ENCODE measurements around the gene ALG8. TPM values are rescaled to one million over a fixed set of nuclear protein-coding genes. Genes with fewer than 3 reads are reported as not detected.
"Not testable (repeated sequence)": the region's sequence is repeated elsewhere in the genome, so short reads cannot be mapped to it uniquely, and the experiment has no call there.

ALG8 gene
- total RNA-seq: 10 to 100 TPM; 52.3 to 87.2 TPM

- Mint-ChIP-seq H3K4me3 (peak within 1 kb of the TSS; percentile 93), H3K36me3 (peaks cover 17% of the 10 kb centered on the region)
Observed at GRCh38 chr11:78139422-78140391, at the start of gene ALG8. TSS of gene ALG8 (minus strand) at chr11:78139626. CDS start at chr11:78139588, 38 bp downstream.

GRCh38 chr11:78188286-78189173, 49.1 kb upstream of the ALG8 start, which contains the start of the genes KCTD21 and USP35:
TSS of gene KCTD21 (minus strand) at chr11:78188626. CDS start at chr11:78174554, 14,072 bp downstream.
TSS of gene USP35 (plus strand) at chr11:78188919. CDS start at chr11:78196246, 7,327 bp downstream.
- peak within 1 kb of the TSS; percentile 99 for H3K4me3 Mint-ChIP-seq
- DNase-seq (ENCODE audit: low spot score) (peak; percentile 98), ATAC-seq (peak; percentile 97 to 98)
- no peaks in the 10 kb centered on the region for H3K27me3 Mint-ChIP-seq
- no peaks in the 10 kb centered on the region for H3K36me3 Mint-ChIP-seq
- peak within 1 kb of the TSS; percentile 84 to 93 for H3K27ac Mint-ChIP-seq
- no peaks in the 10 kb centered on the region for H3K9me3 Mint-ChIP-seq
- H3K4me1 Mint-ChIP-seq (ENCODE audit: low read depth in 2 of 2): peaks cover 34 to 36% of the 10 kb centered on the region in 2 donors

More at GRCh38 chr11:78139422-78140391, at the start of gene ALG8:
- H3K9me3 Mint-ChIP-seq: no peaks in the 10 kb centered on the region
- H3K4me1 Mint-ChIP-seq (ENCODE audit: low read depth in 2 of 2): peaks cover 27 to 39% of the 10 kb centered on the region in 2 donors
- ATAC-seq: peak; percentile 98
- DNase-seq (ENCODE audit: low spot score): peak; percentile 97
- H3K27me3 Mint-ChIP-seq: no peaks in the 10 kb centered on the region
- H3K27ac Mint-ChIP-seq: peak within 1 kb of the TSS; percentile 93 to 96

DNA sequence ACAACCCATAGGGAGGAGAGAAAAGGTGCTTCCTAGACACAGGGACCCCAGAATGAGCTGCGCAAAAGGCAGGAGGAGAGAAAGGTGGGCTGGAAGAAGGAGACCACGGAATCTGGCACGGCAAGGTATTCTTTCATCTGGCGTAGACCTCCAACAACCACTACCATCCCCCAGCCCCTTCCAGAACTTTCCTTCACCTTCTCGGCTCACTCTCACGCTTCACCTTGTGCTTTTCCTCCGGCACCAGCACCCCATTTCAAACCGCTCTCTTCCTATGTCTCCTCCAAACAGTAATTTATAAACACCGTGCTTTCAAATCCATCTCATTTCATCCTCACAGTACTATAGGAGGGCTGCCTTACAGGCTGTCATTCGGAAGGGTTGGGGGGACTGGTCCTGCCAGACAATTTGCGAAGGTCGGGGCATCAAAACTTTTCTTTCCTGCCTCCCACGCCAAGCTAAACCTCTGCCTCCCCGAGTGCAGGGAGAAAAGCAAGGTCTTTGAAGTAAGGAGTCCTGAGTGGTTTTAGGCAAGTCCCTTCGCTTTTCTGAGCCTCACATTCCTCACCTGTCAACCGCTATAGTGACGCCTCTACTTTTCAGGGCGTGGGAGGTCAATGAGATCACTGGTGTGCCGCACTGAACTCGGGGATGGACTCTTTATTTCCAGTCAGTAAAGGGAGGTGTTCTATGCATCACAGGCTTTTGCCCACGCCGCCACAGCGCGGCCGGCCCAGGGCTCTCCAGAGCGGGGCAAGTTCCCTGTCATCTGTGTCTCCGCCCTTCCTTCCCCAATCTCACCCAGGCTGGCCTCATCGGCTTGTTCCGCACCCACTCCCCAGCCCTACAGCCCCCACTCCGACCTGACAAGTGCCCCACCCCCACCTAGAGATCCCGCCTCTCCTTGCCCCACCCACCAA, 48.2 kb upstream of the ALG8 start:
- ATAC-seq (peak; percentile 41 to 57), DNase-seq (ENCODE audit: low spot score) (peak; percentile 42)
- Mint-ChIP-seq H3K27ac (peak overlapping the region; percentile 84 to 93), H3K4me3 (peak overlapping the region; percentile 99), H3K9me3 (no peaks in the 10 kb centered on the region), H3K27me3 (no peaks in the 10 kb centered on the region), H3K36me3 (no peaks in the 10 kb centered on the region), H3K4me1 (ENCODE audit: low read depth in 2 of 2) (peaks cover 36 to 37% of the 10 kb centered on the region in 2 donors)

DNA sequence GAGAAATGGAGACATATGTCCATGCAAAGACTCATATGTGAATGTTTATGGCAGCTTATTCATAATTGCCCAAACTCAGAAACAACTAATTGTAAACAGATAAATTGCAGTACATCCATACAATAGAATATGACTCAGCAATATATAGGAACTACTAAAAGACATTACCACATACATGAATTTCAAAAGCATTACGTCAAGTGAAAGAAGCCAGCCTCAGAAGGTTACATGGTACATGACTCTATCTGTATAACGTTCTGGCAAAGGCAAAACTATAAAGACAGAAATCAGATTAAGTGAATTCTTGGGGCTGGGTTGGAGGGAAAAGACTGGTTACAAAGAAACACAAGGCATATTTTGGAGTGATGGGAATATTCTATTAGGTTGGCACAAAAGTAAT, 41.8 kb upstream of the ALG8 start:
- peaks cover 5% of the 10 kb centered on the region for H3K36me3 Mint-ChIP-seq
- no peak for DNase-seq (ENCODE audit: low spot score)
- no peak overlapping the region for H3K4me3 Mint-ChIP-seq

GRCh38 chr11:78180751-78181150, 41.3 kb upstream of the ALG8 start:
- Mint-ChIP-seq H3K36me3 (peaks cover 5% of the 10 kb centered on the region), H3K4me1 (ENCODE audit: low read depth in 2 of 2) (peaks cover 0 to 14% of the 10 kb centered on the region in 2 donors), H3K27ac (no peak overlapping the region), H3K4me3 (no peak overlapping the region), H3K27me3 (no peaks in the 10 kb centered on the region), H3K9me3 (no peaks in the 10 kb centered on the region)
- DNase-seq (ENCODE audit: low spot score) (no peak), ATAC-seq (no peak)

More for the DNA sequence above, 41.8 kb upstream of the ALG8 start:
- no peaks in the 10 kb centered on the region for H3K9me3 Mint-ChIP-seq
- no peaks in the 10 kb centered on the region for H3K27me3 Mint-ChIP-seq
- ATAC-seq: no peak
- peaks cover 0 to 14% of the 10 kb centered on the region in 2 donors for H3K4me1 Mint-ChIP-seq (ENCODE audit: low read depth in 2 of 2)
- H3K27ac Mint-ChIP-seq: no peak overlapping the region

GRCh38 chr11:78179459-78180071, 40.1 kb upstream of the ALG8 start:
- Mint-ChIP-seq H3K27ac (peak overlapping the region in 1 of 2 donors; percentile 38), H3K4me3 (no peak overlapping the region), H3K4me1 (ENCODE audit: low read depth in 2 of 2) (peaks cover 0 to 14% of the 10 kb centered on the region in 2 donors), H3K27me3 (no peaks in the 10 kb centered on the region), H3K36me3 (peaks cover 5% of the 10 kb centered on the region), H3K9me3 (no peaks in the 10 kb centered on the region)
- no peak for ATAC-seq
- no peak for DNase-seq (ENCODE audit: low spot score)

DNA sequence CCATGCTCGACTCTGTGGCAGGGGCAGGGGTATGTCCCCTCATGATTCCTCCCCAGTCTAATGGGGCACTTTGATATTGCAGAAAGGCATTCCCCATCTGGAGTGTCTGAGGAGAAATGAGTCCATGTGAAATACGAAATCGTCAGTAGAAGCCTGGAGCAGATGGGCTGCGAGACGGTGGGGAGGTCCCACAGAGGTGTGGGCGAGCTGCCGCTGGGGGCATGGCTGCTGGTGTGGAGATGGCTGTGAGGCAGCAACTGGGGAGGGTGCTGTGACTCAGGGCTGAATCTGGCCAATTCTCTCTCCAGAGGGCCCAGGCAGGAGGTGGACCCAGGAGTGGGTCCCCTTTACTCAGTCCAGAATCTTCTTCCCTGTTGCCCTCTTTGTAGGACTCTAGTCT, 37.8 kb upstream of the ALG8 start:
- H3K27me3 Mint-ChIP-seq: no peaks in the 10 kb centered on the region
- peaks cover 0 to 10% of the 10 kb centered on the region in 2 donors for H3K4me1 Mint-ChIP-seq (ENCODE audit: low read depth in 2 of 2)
- peaks cover 5% of the 10 kb centered on the region for H3K36me3 Mint-ChIP-seq
- H3K9me3 Mint-ChIP-seq: no peaks in the 10 kb centered on the region
- no peak overlapping the region for H3K4me3 Mint-ChIP-seq
- DNase-seq (ENCODE audit: low spot score): peak; percentile 13
- ATAC-seq: no peak
- no peak overlapping the region for H3K27ac Mint-ChIP-seq

GRCh38 chr11:78176605-78177141, 37.2 kb upstream of the ALG8 start:
- DNase-seq (ENCODE audit: low spot score) (no peak), ATAC-seq (no peak)
- peaks cover 5% of the 10 kb centered on the region for H3K36me3 Mint-ChIP-seq
- H3K4me3 Mint-ChIP-seq: no peak overlapping the region
- no peaks in the 10 kb centered on the region for H3K27me3 Mint-ChIP-seq
- no peaks in the 10 kb centered on the region for H3K9me3 Mint-ChIP-seq
- peaks cover 0 to 10% of the 10 kb centered on the region in 2 donors for H3K4me1 Mint-ChIP-seq (ENCODE audit: low read depth in 2 of 2)
- no peak overlapping the region for H3K27ac Mint-ChIP-seq

- not testable (repeated sequence) for ATAC-seq; DNase-seq (ENCODE audit: low spot score); H3K4me3 Mint-ChIP-seq; H3K27ac Mint-ChIP-seq; H3K4me1 Mint-ChIP-seq (ENCODE audit: low read depth in 2 of 2); H3K9me3 Mint-ChIP-seq; H3K27me3 Mint-ChIP-seq; H3K36me3 Mint-ChIP-seq
Observed at GRCh38 chr11:78175862-78176261, 36.4 kb upstream of the ALG8 start.

DNA sequence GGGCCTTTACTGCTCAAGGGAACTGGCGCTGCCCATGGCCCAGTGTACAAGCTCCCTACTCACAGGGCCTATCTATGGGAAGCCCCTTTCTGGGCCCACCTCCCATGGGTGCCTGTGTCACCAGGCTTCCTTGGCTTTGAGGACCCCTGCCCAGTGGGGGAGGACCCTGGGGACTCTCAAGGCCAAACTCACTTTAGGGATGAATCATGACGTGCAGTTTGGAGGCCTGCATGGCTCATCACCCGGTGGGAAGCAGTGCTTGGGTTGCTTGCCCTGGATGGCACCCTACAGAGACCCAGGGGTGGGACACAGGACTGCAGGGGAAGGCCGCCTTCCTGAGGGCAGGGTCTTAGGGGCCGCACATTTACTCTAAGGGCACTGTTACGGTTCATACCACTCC, 32.5 kb upstream of the ALG8 start:
- Mint-ChIP-seq H3K4me3 (no peak overlapping the region), H3K4me1 (ENCODE audit: low read depth in 2 of 2) (no peaks in the 10 kb centered on the region), H3K36me3 (no peaks in the 10 kb centered on the region), H3K9me3 (no peaks in the 10 kb centered on the region), H3K27me3 (no peaks in the 10 kb centered on the region), H3K27ac (no peak overlapping the region)
- ATAC-seq (no peak), DNase-seq (ENCODE audit: low spot score) (peak; percentile 58)

- DNase-seq (ENCODE audit: low spot score) (no peak), ATAC-seq (no peak)
- no peaks in the 10 kb centered on the region for H3K36me3 Mint-ChIP-seq
- H3K4me3 Mint-ChIP-seq: no peak overlapping the region
- H3K27me3 Mint-ChIP-seq: no peaks in the 10 kb centered on the region
- no peaks in the 10 kb centered on the region for H3K9me3 Mint-ChIP-seq
- no peak overlapping the region for H3K27ac Mint-ChIP-seq
- H3K4me1 Mint-ChIP-seq (ENCODE audit: low read depth in 2 of 2): no peaks in the 10 kb centered on the region
Observed at GRCh38 chr11:78170874-78171549, 31.6 kb upstream of the ALG8 start.

DNA sequence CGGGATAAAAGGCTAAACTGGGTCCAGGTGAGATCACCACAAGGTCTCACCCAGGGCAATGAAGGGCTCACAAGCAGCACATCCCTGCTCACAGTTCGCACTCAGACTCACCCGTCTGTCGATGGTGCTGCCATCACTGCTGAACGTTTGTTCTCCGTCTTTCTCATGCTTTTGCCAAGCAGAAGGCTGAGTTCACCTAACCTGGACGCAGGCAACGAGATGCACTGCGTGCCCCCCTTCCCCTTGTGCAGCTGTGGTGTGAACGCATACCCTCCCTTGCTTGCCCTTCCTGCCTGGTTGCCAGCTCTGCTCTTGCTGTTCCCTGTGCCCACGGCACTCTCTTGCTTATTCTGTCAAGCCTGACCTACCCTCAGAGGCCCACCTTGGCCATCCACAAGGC, 31.0 kb upstream of the ALG8 start:
- H3K36me3 Mint-ChIP-seq: no peaks in the 10 kb centered on the region
- no peak overlapping the region for H3K4me3 Mint-ChIP-seq
- H3K27me3 Mint-ChIP-seq: no peaks in the 10 kb centered on the region
- ATAC-seq (no peak), DNase-seq (ENCODE audit: low spot score) (peak; percentile 51)
- no peaks in the 10 kb centered on the region for H3K9me3 Mint-ChIP-seq
- no peaks in the 10 kb centered on the region for H3K4me1 Mint-ChIP-seq (ENCODE audit: low read depth in 2 of 2)
- H3K27ac Mint-ChIP-seq: no peak overlapping the region
